GM19193 (cell line): Measurements from ENCODE around the gene LZTS3.

Experiments
- POLR2A ChIP-seq: IDR thresholded peaks from 4 replicates; pipeline ENCODE4 v1.6.1; 2011; ENCODE audit not compliant: insufficient read depth, insufficient read length; ENCODE audit errors: extremely low read depth

The LZTS3 gene

GRCh38 chr20:3173610-3174441 is 477 bp upstream of the LZTS3 start:
- no peak for TF ChIP-seq POLR2A

GRCh38 chr20:3172126-3172932 is 1.0 kb downstream of the LZTS3 start:
- no peak for TF ChIP-seq POLR2A

GRCh38 chr20:3171391-3172125 is 1.8 kb downstream of the LZTS3 start:
- TF ChIP-seq POLR2A = no peak

GRCh38 chr20:3168829-3169590 is 4.3 kb downstream of the LZTS3 start:
- no peak for TF ChIP-seq POLR2A

GRCh38 chr20:3168079-3168828 is 5.1 kb downstream of the LZTS3 start:
- no peak for TF ChIP-seq POLR2A

- TF ChIP-seq POLR2A = no peak
These were observed 5.6 kb downstream of the LZTS3 start for GRCh38 chr20:3167738-3168078.

GRCh38 chr20:3166913-3167342 is 6.4 kb downstream of the LZTS3 start:
- TF ChIP-seq POLR2A = no peak

GRCh38 chr20:3166338-3166912 is 6.9 kb downstream of the LZTS3 start:
- no peak for TF ChIP-seq POLR2A

- no peak for TF ChIP-seq POLR2A
These were observed 7.6 kb downstream of the LZTS3 start for GRCh38 chr20:3165473-3166337.

- no peak for TF ChIP-seq POLR2A
These were observed 8.5 kb downstream of the LZTS3 start for GRCh38 chr20:3164763-3165410.

GRCh38 chr20:3164043-3164762 is 9.1 kb downstream of the LZTS3 start:
- no peak for TF ChIP-seq POLR2A

GRCh38 chr20:3163099-3164042 is 10.0 kb downstream of the LZTS3 start:
- no peak for TF ChIP-seq POLR2A
